ENCODE results near the gene CD93.

CD93 gene

GRCh38 chr20:23088866-23089265 lies 2.7 kb upstream of the CD93 start:
- H3K23ac ChIP-seq (ENCODE audit: low read depth, low read length, poor library complexity): no peak overlapping the region
- H3K4me2 ChIP-seq (ENCODE audit: insufficient read depth, low read length, poor library complexity, severe bottlenecking): no peak overlapping the region
- no peak overlapping the region for H4K8ac ChIP-seq (ENCODE audit: low read depth, low read length)
- DNase-seq (ENCODE audit: low spot score): no peak
- no CpG with 5 or more reads among the region's 8 CpGs for WGBS, 2 donors (ENCODE audit: extremely low coverage in 2 of 2, insufficient read length in 2 of 2, insufficient replicate concordance in 1 of 2)
- no peaks in the 10 kb centered on the region for H3K27me3 ChIP-seq (ENCODE audit: control insufficient read depth in 3 of 3, insufficient read depth in 3 of 3, low read depth in 1 of 3, low read length in 3 of 3)
- no peak overlapping the region for H2AFZ ChIP-seq (ENCODE audit: low read length)
- H2BK15ac ChIP-seq (ENCODE audit: low read length): no peak overlapping the region
- peak overlapping the region; percentile 41 for H3K14ac ChIP-seq (ENCODE audit: low read length)
- no peaks in the 10 kb centered on the region for H3K36me3 ChIP-seq (replicated peaks in 1 of 2; ENCODE audit: control insufficient read depth in 2 of 2, insufficient read depth in 2 of 2, low read length in 2 of 2)
- peaks cover 0 to 3% of the 10 kb centered on the region in 2 donors for H3K4me1 ChIP-seq (ENCODE audit: control insufficient read depth in 2 of 2, insufficient read depth in 1 of 2, low read depth in 1 of 2, low read length in 2 of 2)
- no peak overlapping the region for H2AK5ac ChIP-seq (ENCODE audit: low read depth, low read length)
- no peak overlapping the region for H2BK120ac ChIP-seq (ENCODE audit: low read depth, low read length)
- no peak overlapping the region for H3K18ac ChIP-seq (ENCODE audit: low read length)
- H3K4ac ChIP-seq (ENCODE audit: low read length): no peak overlapping the region
- no peak overlapping the region for H2BK12ac ChIP-seq (ENCODE audit: low read length)
- no peak overlapping the region for H2BK5ac ChIP-seq (ENCODE audit: low read length)
- no peak overlapping the region for H3K27ac ChIP-seq (replicated peaks; ENCODE audit: low read length)
- H3K4me3 ChIP-seq (ENCODE audit: low read length in 2 of 2): no peak overlapping the region
- no peak overlapping the region for H3K9ac ChIP-seq (ENCODE audit: low read depth, low read length, poor library complexity)
- no peaks in the 10 kb centered on the region for H3K9me3 ChIP-seq (replicated peaks in 1 of 2; ENCODE audit: control insufficient read depth in 2 of 2, insufficient read depth in 1 of 2, low read depth in 1 of 2, low read length in 2 of 2)
- H3K79me1 ChIP-seq (ENCODE audit: low read depth, low read length): no peaks in the 10 kb centered on the region
- H4K91ac ChIP-seq (ENCODE audit: low read depth, low read length, poor library complexity): no peak overlapping the region

GRCh38 chr20:23087587-23088251 lies 1.6 kb upstream of the CD93 start:
- Histone ChIP-seq H2AK5ac (ENCODE audit: low read depth, low read length) (peak overlapping the region; percentile 51), H3K4me1 (ENCODE audit: control insufficient read depth in 2 of 2, insufficient read depth in 1 of 2, low read depth in 1 of 2, low read length in 2 of 2) (peaks cover 0 to 3% of the 10 kb centered on the region in 2 donors), H3K9me3 (replicated peaks in 1 of 2; ENCODE audit: control insufficient read depth in 2 of 2, insufficient read depth in 1 of 2, low read depth in 1 of 2, low read length in 2 of 2) (no peaks in the 10 kb centered on the region), H3K27me3 (ENCODE audit: control insufficient read depth in 3 of 3, insufficient read depth in 3 of 3, low read depth in 1 of 3, low read length in 3 of 3) (no peaks in the 10 kb centered on the region), H3K4me3 (ENCODE audit: low read length in 2 of 2) (no peak overlapping the region), H2AFZ (ENCODE audit: low read length) (no peak overlapping the region), H3K23ac (ENCODE audit: low read depth, low read length, poor library complexity) (no peak overlapping the region), H3K27ac (replicated peaks; ENCODE audit: low read length) (no peak overlapping the region), H3K9ac (ENCODE audit: low read depth, low read length, poor library complexity) (no peak overlapping the region), H2BK120ac (ENCODE audit: low read depth, low read length) (no peak overlapping the region), H2BK5ac (ENCODE audit: low read length) (no peak overlapping the region), H3K18ac (ENCODE audit: low read length) (peak overlapping the region; percentile 68), H2BK15ac (ENCODE audit: low read length) (no peak overlapping the region), H3K14ac (ENCODE audit: low read length) (no peak overlapping the region), H4K91ac (ENCODE audit: low read depth, low read length, poor library complexity) (no peak overlapping the region), H3K79me1 (ENCODE audit: low read depth, low read length) (no peaks in the 10 kb centered on the region), H3K36me3 (replicated peaks in 1 of 2; ENCODE audit: control insufficient read depth in 2 of 2, insufficient read depth in 2 of 2, low read length in 2 of 2) (no peaks in the 10 kb centered on the region), H2BK12ac (ENCODE audit: low read length) (no peak overlapping the region), H4K8ac (ENCODE audit: low read depth, low read length) (no peak overlapping the region), H3K4ac (ENCODE audit: low read length) (no peak overlapping the region), H3K4me2 (ENCODE audit: insufficient read depth, low read length, poor library complexity, severe bottlenecking) (no peak overlapping the region)
- DNase-seq (ENCODE audit: low spot score): no peak
- no CpG with 5 or more reads among the region's 9 CpGs for WGBS, 2 donors (ENCODE audit: extremely low coverage in 2 of 2, insufficient read length in 2 of 2, insufficient replicate concordance in 1 of 2)

GRCh38 chr20:23086931-23087411 lies 847 bp upstream of the CD93 start:
- no peaks in the 10 kb centered on the region for H3K9me3 ChIP-seq (replicated peaks in 1 of 2; ENCODE audit: control insufficient read depth in 2 of 2, insufficient read depth in 1 of 2, low read depth in 1 of 2, low read length in 2 of 2)
- H2AK5ac ChIP-seq (ENCODE audit: low read depth, low read length): no peak overlapping the region
- H3K79me1 ChIP-seq (ENCODE audit: low read depth, low read length): no peaks in the 10 kb centered on the region
- H4K91ac ChIP-seq (ENCODE audit: low read depth, low read length, poor library complexity): no peak overlapping the region
- H3K36me3 ChIP-seq (replicated peaks in 1 of 2; ENCODE audit: control insufficient read depth in 2 of 2, insufficient read depth in 2 of 2, low read length in 2 of 2): no peaks in the 10 kb centered on the region
- no peak overlapping the region for H3K4me2 ChIP-seq (ENCODE audit: insufficient read depth, low read length, poor library complexity, severe bottlenecking)
- WGBS, 2 donors (ENCODE audit: extremely low coverage in 2 of 2, insufficient read length in 2 of 2, insufficient replicate concordance in 1 of 2): no CpG with 5 or more reads among the region's 14 CpGs
- no peak overlapping the region for H2BK120ac ChIP-seq (ENCODE audit: low read depth, low read length)
- H2AFZ ChIP-seq (ENCODE audit: low read length): peak overlapping the region; percentile 65
- H3K9ac ChIP-seq (ENCODE audit: low read depth, low read length, poor library complexity): no peak overlapping the region
- no peak overlapping the region for H3K18ac ChIP-seq (ENCODE audit: low read length)
- H3K27ac ChIP-seq (replicated peaks; ENCODE audit: low read length): no peak overlapping the region
- no peak for DNase-seq (ENCODE audit: low spot score)
- no peak overlapping the region for H3K4ac ChIP-seq (ENCODE audit: low read length)
- no peak overlapping the region for H3K4me3 ChIP-seq (ENCODE audit: low read length in 2 of 2)
- H3K23ac ChIP-seq (ENCODE audit: low read depth, low read length, poor library complexity): no peak overlapping the region
- H2BK15ac ChIP-seq (ENCODE audit: low read length): no peak overlapping the region
- H3K14ac ChIP-seq (ENCODE audit: low read length): no peak overlapping the region
- no peak overlapping the region for H4K8ac ChIP-seq (ENCODE audit: low read depth, low read length)
- no peaks in the 10 kb centered on the region for H3K27me3 ChIP-seq (ENCODE audit: control insufficient read depth in 3 of 3, insufficient read depth in 3 of 3, low read depth in 1 of 3, low read length in 3 of 3)
- H3K4me1 ChIP-seq (ENCODE audit: control insufficient read depth in 2 of 2, insufficient read depth in 1 of 2, low read depth in 1 of 2, low read length in 2 of 2): peaks cover 0 to 3% of the 10 kb centered on the region in 2 donors
- H2BK12ac ChIP-seq (ENCODE audit: low read length): no peak overlapping the region
- H2BK5ac ChIP-seq (ENCODE audit: low read length): no peak overlapping the region

- WGBS, 2 donors (ENCODE audit: extremely low coverage in 2 of 2, insufficient read length in 2 of 2, insufficient replicate concordance in 1 of 2): no CpG with 5 or more reads among the region's 23 CpGs
- H2AFZ ChIP-seq (ENCODE audit: low read length): peak overlapping the region; percentile 65
- H3K4ac ChIP-seq (ENCODE audit: low read length): no peak overlapping the region
- H3K23ac ChIP-seq (ENCODE audit: low read depth, low read length, poor library complexity): peak overlapping the region; percentile 70
- H3K27ac ChIP-seq (replicated peaks; ENCODE audit: low read length): no peak overlapping the region
- H4K91ac ChIP-seq (ENCODE audit: low read depth, low read length, poor library complexity): peak overlapping the region; percentile 16
- H3K9me3 ChIP-seq (replicated peaks in 1 of 2; ENCODE audit: control insufficient read depth in 2 of 2, insufficient read depth in 1 of 2, low read depth in 1 of 2, low read length in 2 of 2): no peaks in the 10 kb centered on the region
- H2BK12ac ChIP-seq (ENCODE audit: low read length): peak overlapping the region; percentile 53
- H2BK5ac ChIP-seq (ENCODE audit: low read length): no peak overlapping the region
- H3K18ac ChIP-seq (ENCODE audit: low read length): peak overlapping the region; percentile 89
- no peak overlapping the region for H2BK120ac ChIP-seq (ENCODE audit: low read depth, low read length)
- H2BK15ac ChIP-seq (ENCODE audit: low read length): peak overlapping the region; percentile 81
- H2AK5ac ChIP-seq (ENCODE audit: low read depth, low read length): peak overlapping the region; percentile 47
- DNase-seq (ENCODE audit: low spot score): no peak
- H3K4me1 ChIP-seq (ENCODE audit: control insufficient read depth in 2 of 2, insufficient read depth in 1 of 2, low read depth in 1 of 2, low read length in 2 of 2): peaks cover 0 to 3% of the 10 kb centered on the region in 2 donors
- H3K14ac ChIP-seq (ENCODE audit: low read length): peak overlapping the region; percentile 78
- no peak overlapping the region for H3K4me3 ChIP-seq (ENCODE audit: low read length in 2 of 2)
- no peaks in the 10 kb centered on the region for H3K79me1 ChIP-seq (ENCODE audit: low read depth, low read length)
- no peaks in the 10 kb centered on the region for H3K27me3 ChIP-seq (ENCODE audit: control insufficient read depth in 3 of 3, insufficient read depth in 3 of 3, low read depth in 1 of 3, low read length in 3 of 3)
- no peak overlapping the region for H3K9ac ChIP-seq (ENCODE audit: low read depth, low read length, poor library complexity)
- no peak overlapping the region for H3K4me2 ChIP-seq (ENCODE audit: insufficient read depth, low read length, poor library complexity, severe bottlenecking)
- H3K36me3 ChIP-seq (replicated peaks in 1 of 2; ENCODE audit: control insufficient read depth in 2 of 2, insufficient read depth in 2 of 2, low read length in 2 of 2): no peaks in the 10 kb centered on the region
- no peak overlapping the region for H4K8ac ChIP-seq (ENCODE audit: low read depth, low read length)
Observed at GRCh38 chr20:23085436-23086055, 578 bp downstream of the CD93 start.

Data from neuronal stem cell (in vitro differentiated cells).